Measurements from ENCODE around the gene CCDC188. TPM values are rescaled to one million over a fixed set of nuclear protein-coding genes. Genes with fewer than 3 reads are reported as not detected.

Gene CCDC188
- polyA plus RNA-seq, 3 donors from 2014 or later = 0.66 TPM; not detected in 2

- Mint-ChIP-seq H3K4me1 (peaks cover 19 to 41% of the 10 kb centered on the region in 2 donors), H3K4me3 (no peak overlapping the region), H3K36me3 (no peaks in the 10 kb centered on the region), H3K27ac (no peak overlapping the region), H3K27me3 (ENCODE audit: low read depth in 3 of 3) (no peaks in the 10 kb centered on the region), H3K9me3 (no peaks in the 10 kb centered on the region)
- DNase-seq = no peak
Measured at GRCh38 chr22:20135265-20135664, 15.6 kb downstream of the CCDC188 start.

GRCh38 chr22:20133930-20134549, 16.8 kb downstream of the CCDC188 start:
- Mint-ChIP-seq H3K4me1 (peaks cover 16 to 35% of the 10 kb centered on the region in 2 donors), H3K36me3 (no peaks in the 10 kb centered on the region), H3K4me3 (peak overlapping the region; percentile 26 to 78 (median 48)), H3K9me3 (no peaks in the 10 kb centered on the region), H3K27ac (peak overlapping the region in 2 of 6 donors; percentile 46 to 70), H3K27me3 (ENCODE audit: low read depth in 3 of 3) (no peaks in the 10 kb centered on the region)
- no peak for DNase-seq

- Mint-ChIP-seq H3K27ac (peak overlapping the region in 2 of 6 donors; percentile 58 to 70), H3K36me3 (peaks cover 0 to 4% (median 2%) of the 10 kb centered on the region in 3 donors), H3K9me3 (no peaks in the 10 kb centered on the region), H3K27me3 (ENCODE audit: low read depth in 3 of 3) (peaks cover 0 to 3% (median 0%) of the 10 kb centered on the region in 3 donors), H3K4me3 (peak overlapping the region; percentile 61 to 78 (median 77)), H3K4me1 (peaks cover 14 to 32% of the 10 kb centered on the region in 2 donors)
- no peak for DNase-seq
Measured at GRCh38 chr22:20132686-20133246, 18.1 kb downstream of the CCDC188 start.

- Mint-ChIP-seq H3K27ac (no peak overlapping the region), H3K36me3 (peaks cover 0 to 10% (median 8%) of the 10 kb centered on the region in 3 donors), H3K4me3 (peak overlapping the region; percentile 44 to 78 (median 77)), H3K27me3 (ENCODE audit: low read depth in 3 of 3) (peaks cover 0 to 3% (median 0%) of the 10 kb centered on the region in 3 donors), H3K9me3 (no peaks in the 10 kb centered on the region), H3K4me1 (peaks cover 14 to 29% of the 10 kb centered on the region in 2 donors)
- DNase-seq = peak; percentile 23 to 40 (median 37)
Measured at GRCh38 chr22:20131859-20132685, 18.8 kb downstream of the CCDC188 start.

GRCh38 chr22:20131597-20131858, 19.3 kb downstream of the CCDC188 start, which contains the start of gene ZDHHC8:
ZDHHC8 (plus strand) TSS chr22:20131804; CDS start chr22:20131948, 144 bp downstream.
- Mint-ChIP-seq H3K27ac (peak within 1 kb of the TSS in 2 of 6 donors; percentile 36 to 62), H3K36me3 (peaks cover 0 to 12% (median 10%) of the 10 kb centered on the region in 3 donors), H3K4me3 (peak within 1 kb of the TSS; percentile 44 to 78 (median 77)), H3K4me1 (peaks cover 14 to 26% of the 10 kb centered on the region in 2 donors), H3K9me3 (no peaks in the 10 kb centered on the region), H3K27me3 (ENCODE audit: low read depth in 3 of 3) (peaks cover 0 to 3% (median 0%) of the 10 kb centered on the region in 3 donors)
- DNase-seq = peak; percentile 26 to 45 (median 34)

GRCh38 chr22:20130731-20131596, 19.9 kb downstream of the CCDC188 start:
- Mint-ChIP-seq H3K27ac (peak overlapping the region in 2 of 6 donors; percentile 36 to 62), H3K9me3 (no peaks in the 10 kb centered on the region), H3K4me1 (peaks cover 14 to 24% of the 10 kb centered on the region in 2 donors), H3K27me3 (ENCODE audit: low read depth in 3 of 3) (peaks cover 0 to 5% (median 0%) of the 10 kb centered on the region in 3 donors), H3K36me3 (peaks cover 3 to 17% (median 12%) of the 10 kb centered on the region in 3 donors), H3K4me3 (peak overlapping the region; percentile 20 to 78 (median 63))
- peak; percentile 75 to 78 (median 77) for DNase-seq

- no peak for DNase-seq
- H3K27ac Mint-ChIP-seq = peak overlapping the region in 2 of 6 donors; percentile 29 to 48
Measured at GRCh38 chr22:20130319-20130718, 20.5 kb downstream of the CCDC188 start.

GRCh38 chr22:20129747-20130014, 21.2 kb downstream of the CCDC188 start:
- Mint-ChIP-seq H3K36me3 (peaks cover 5 to 19% (median 13%) of the 10 kb centered on the region in 3 donors), H3K4me3 (peak overlapping the region in 3 of 5 donors; percentile 14 to 68 (median 33)), H3K27ac (peak overlapping the region in 1 of 6 donors; percentile 12), H3K27me3 (ENCODE audit: low read depth in 3 of 3) (peaks cover 0 to 6% (median 3%) of the 10 kb centered on the region in 3 donors), H3K9me3 (no peaks in the 10 kb centered on the region), H3K4me1 (peaks cover 16 to 26% of the 10 kb centered on the region in 2 donors)
- DNase-seq = no peak

More at GRCh38 chr22:20130319-20130718, 20.5 kb downstream of the CCDC188 start:
- Mint-ChIP-seq H3K4me3 (peak overlapping the region in 4 of 5 donors; percentile 7 to 78 (median 66)), H3K36me3 (peaks cover 5 to 19% (median 13%) of the 10 kb centered on the region in 3 donors), H3K4me1 (peaks cover 14 to 25% of the 10 kb centered on the region in 2 donors), H3K9me3 (no peaks in the 10 kb centered on the region), H3K27me3 (ENCODE audit: low read depth in 3 of 3) (peaks cover 0 to 6% (median 0%) of the 10 kb centered on the region in 3 donors)

- H3K27ac Mint-ChIP-seq = peak overlapping the region in 1 of 6 donors; percentile 46
- H3K4me1 Mint-ChIP-seq = peaks cover 17 to 24% of the 10 kb centered on the region in 2 donors
- peaks cover 0 to 6% (median 3%) of the 10 kb centered on the region in 3 donors for H3K27me3 Mint-ChIP-seq (ENCODE audit: low read depth in 3 of 3)
- no peaks in the 10 kb centered on the region for H3K9me3 Mint-ChIP-seq
- peaks cover 5 to 19% (median 13%) of the 10 kb centered on the region in 3 donors for H3K36me3 Mint-ChIP-seq
- H3K4me3 Mint-ChIP-seq = peak overlapping the region in 2 of 5 donors; percentile 14 to 33
- peak in 2 of 3 donors; percentile 17 to 34 for DNase-seq
Measured at GRCh38 chr22:20128902-20129746, 21.7 kb downstream of the CCDC188 start.

- Mint-ChIP-seq H3K36me3 (peaks cover 5 to 19% (median 13%) of the 10 kb centered on the region in 3 donors), H3K27me3 (ENCODE audit: low read depth in 3 of 3) (peaks cover 3 to 6% (median 6%) of the 10 kb centered on the region in 3 donors), H3K27ac (no peak overlapping the region), H3K4me3 (no peak overlapping the region), H3K9me3 (no peaks in the 10 kb centered on the region), H3K4me1 (peaks cover 18 to 24% of the 10 kb centered on the region in 2 donors)
- no peak for DNase-seq
Measured at GRCh38 chr22:20128619-20128901, 22.3 kb downstream of the CCDC188 start.

GRCh38 chr22:20127869-20128618, 22.8 kb downstream of the CCDC188 start:
- Mint-ChIP-seq H3K9me3 (peaks cover 0 to 2% (median 0%) of the 10 kb centered on the region in 6 donors), H3K4me1 (peaks cover 20 to 23% of the 10 kb centered on the region in 2 donors), H3K27ac (no peak overlapping the region), H3K36me3 (peaks cover 10 to 20% (median 13%) of the 10 kb centered on the region in 3 donors), H3K27me3 (ENCODE audit: low read depth in 3 of 3) (peaks cover 8 to 12% (median 10%) of the 10 kb centered on the region in 3 donors), H3K4me3 (no peak overlapping the region)
- no peak for DNase-seq

Data from immature natural killer cell (primary cell).